Stimulated activated CD4-positive, alpha-beta T cell treated with anti-CD3 and anti-CD28 coated beads, Interleukin-4, amount 100 ng/mL, for 1 hour (primary cell): ENCODE results near the gene ZNF90.
A peak's percentile ranks its signal among the peaks of the same experiment; 100 is the strongest.
"Not testable (repeated sequence)": the region's sequence is repeated elsewhere in the genome, so short reads cannot be mapped to it uniquely, and the experiment has no call there.

Source experiments
- DNase-seq: peaks from one replicate; pipeline ENCODE4 v3.0.0-alpha.2; 2020

Gene ZNF90

GRCh38 chr19:20107301-20107700, 29.5 kb downstream of the ZNF90 start:
- DNase-seq: no peak

DNA sequence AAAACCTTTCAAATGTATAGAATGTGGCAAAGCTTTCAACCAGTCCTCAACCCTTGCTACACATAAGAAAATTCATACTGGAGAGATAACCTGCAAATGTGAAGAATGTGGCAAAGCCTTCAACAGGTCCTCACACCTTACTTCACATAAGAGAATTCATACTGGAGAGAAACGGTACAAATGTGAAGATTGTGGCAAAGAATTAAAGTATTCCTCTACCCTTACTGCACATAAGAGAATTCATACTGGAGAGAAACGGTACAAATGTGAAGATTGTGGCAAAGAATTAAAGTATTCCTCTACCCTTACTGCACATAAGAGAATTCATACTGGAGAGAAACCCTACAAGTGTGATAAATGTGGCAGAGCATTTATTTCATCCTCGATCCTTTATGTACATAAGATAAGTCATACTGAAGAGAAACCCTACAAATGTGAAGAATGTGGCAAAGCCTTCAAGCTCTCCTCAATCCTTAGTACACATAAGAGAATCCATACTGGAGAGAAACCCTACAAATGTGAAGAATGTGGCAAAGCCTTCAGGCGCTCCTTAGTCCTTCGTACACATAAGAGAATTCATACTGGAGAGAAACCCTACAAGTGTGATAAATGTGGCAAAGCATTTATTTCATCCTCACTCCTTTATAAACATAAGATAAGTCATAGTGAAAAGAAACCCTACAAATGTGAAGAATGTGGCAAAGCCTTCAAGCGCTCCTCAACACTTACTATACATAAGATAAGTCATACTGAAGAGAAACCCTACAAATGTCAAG, 40.5 kb downstream of the ZNF90 start:
- not testable (repeated sequence) for DNase-seq

GRCh38 chr19:20124879-20125278, 47.1 kb downstream of the ZNF90 start:
- no peak for DNase-seq

GRCh38 chr19:20132933-20133332, 55.1 kb downstream of the ZNF90 start:
- not testable (repeated sequence) for DNase-seq

DNA sequence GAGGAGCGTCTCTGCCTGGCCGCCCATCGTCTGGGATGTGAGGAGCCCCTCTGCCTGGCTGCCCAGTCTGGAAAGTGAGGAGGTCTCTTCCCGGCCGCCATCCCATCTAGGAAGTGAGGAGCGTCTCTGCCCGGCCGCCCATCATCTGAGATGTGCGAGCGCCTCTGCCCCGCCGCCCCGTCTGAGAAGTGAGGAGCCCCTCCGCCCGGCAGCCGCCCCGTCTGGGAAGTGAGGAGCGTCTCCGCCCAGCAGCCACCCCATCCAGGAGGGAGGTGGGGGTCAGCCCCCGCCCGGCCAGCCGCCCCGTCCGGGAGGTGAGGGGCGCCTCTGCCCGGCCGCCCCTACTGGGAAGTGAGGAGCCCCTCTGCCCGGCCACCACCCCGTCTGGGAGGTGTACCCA, 59.9 kb downstream of the ZNF90 start:
- not testable (repeated sequence) for DNase-seq

- DNase-seq: no peak
These were observed 73.9 kb downstream of the ZNF90 start for GRCh38 chr19:20151617-20152145.

GRCh38 chr19:20152506-20152905, 74.7 kb downstream of the ZNF90 start:
- DNase-seq: not testable (repeated sequence)

- DNase-seq: no peak
These were observed 75.5 kb downstream of the ZNF90 start for GRCh38 chr19:20153281-20153680.

DNA sequence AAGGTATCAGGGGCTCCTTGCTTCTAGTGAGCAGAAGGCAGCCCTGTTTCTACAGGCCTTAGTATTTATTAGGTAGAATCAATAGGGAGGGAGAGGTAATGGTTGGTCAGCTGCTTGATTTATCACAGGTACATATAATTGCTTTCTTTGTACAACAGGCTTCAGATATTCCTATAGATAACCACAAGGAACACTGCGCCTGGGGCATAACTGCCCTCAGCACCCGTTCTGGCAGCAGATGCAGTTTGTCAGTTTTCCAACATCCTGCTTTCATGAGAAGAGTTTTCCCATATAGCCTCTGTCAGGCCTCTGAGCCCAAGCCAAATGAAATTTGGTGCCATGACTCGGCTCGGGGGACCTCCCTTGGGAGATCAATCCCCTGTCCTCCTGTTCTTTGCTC, 76.8 kb downstream of the ZNF90 start:
- no peak for DNase-seq

DNA sequence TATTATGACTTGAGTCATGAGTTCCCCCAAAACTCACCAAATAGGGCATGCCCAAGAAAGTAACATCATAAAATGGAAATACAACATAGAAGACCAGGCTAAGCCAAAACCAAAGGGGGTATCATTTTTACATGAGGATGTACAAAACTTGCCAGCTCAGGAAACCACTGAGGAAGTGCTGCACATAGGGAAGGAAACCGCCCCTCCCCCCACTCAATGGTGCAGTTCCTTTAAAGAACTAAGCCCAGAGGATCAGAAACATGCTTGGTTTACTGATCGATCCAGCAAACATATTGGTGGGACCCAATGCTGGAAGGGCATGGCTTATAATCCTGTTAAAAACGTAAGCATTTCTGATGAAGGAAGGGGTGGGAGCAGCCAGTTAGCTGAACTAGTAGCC, 85.0 kb downstream of the ZNF90 start:
- no peak for DNase-seq

- DNase-seq: no peak
These were observed 86.7 kb downstream of the ZNF90 start for GRCh38 chr19:20164456-20164855.

DNA sequence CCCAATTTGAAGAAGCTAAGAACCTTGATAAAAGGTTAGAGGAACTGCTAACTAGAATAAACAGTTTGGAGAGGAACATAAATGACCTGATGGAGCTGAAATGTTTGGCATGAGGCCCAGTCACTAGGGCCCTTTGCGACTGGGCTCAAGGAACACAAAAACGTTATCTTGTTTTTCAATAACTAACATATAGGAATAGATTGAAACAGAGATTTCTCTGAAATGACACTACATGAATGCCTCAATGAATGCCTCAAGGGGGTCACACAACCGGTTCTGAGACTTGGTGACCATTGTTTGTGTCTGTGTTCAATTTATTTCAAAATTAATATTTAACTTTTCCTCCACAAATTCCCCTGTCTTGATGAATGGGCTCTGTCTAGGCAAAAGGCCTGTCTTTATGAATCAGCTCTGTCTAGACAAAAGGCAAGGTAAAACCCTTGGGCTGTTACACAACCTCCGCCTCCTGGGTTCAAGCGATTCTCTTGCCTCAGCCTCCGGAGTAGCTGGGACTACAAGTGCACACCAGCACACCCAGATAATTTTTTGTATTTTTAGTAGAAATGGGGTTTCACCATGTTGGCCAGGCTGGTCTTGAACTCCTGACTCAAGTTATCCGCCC, 88.3 kb downstream of the ZNF90 start:
- no peak for DNase-seq

DNA sequence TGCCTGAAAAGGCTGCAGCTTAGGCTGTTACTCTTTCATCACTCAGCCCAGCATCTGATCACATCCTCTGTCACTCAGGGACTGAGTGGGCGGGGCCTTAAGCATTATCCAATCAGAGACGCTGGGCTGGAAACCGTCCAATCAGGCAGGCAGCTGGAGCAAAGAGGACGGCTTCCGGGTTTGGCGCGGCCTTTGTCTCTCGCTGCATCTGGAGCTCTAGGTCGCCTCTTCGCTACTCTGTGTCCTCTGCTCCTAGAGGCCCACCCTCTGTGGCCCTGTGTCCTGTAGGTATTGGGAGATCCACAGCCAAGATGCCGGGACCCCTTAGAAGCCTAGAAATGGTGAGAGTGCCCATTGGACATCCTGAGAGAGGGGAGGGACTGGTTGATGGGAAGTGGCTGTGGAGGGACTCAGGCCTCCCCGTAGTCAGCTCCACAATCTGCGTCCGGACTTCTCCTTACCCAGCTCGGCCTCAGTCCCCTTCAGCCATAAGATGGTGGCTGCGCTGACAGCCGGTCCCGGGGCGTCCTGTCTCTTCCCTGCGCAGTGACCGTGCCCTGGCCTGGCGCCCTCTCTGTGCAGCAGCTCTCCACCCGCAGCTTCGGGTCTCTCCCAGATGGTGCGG, 89.3 kb downstream of the ZNF90 start, which contains the start of gene ZNF486:
Gene ZNF486 (plus strand): TSS at position 195 of the 625 bp plus-strand sequence. CDS start 117 bp downstream, at position 312.
- DNase-seq: peak; percentile 85

GRCh38 chr19:20167651-20168122, 89.9 kb downstream of the ZNF90 start:
- no peak for DNase-seq
